Gastrocnemius medialis (tissue), 4 donors: ENCODE results near the gene USP17L25. TPM values are rescaled to one million over a fixed set of nuclear protein-coding genes. Genes with fewer than 3 reads are reported as not detected.
"Not testable (repeated sequence)": the region's sequence is repeated elsewhere in the genome, so short reads cannot be mapped to it uniquely, and the experiment has no call there.

ENCODE experiments used
- ATAC-seq, 2 donors: fragments of 150-250 bp; one replicate each; pipeline ENCODE4 v1.9.1; 2016
- DNase-seq, 2 donors: peaks; one replicate each; pipeline ENCODE4 v3.0.0-alpha.2; 2019
- H3K27ac ChIP-seq, 4 donors: fragments of 200-600 bp; sonication (generic); 1 replicate in 1 of 4; 2 replicates in 3 of 4; pipeline ENCODE4 v1.5.1; 2016 to 2018; ENCODE audit warnings: mild to moderate bottlenecking in 2 of 4, moderate library complexity in 1 of 4
- H3K27me3 ChIP-seq, 3 donors: fragments of 200-600 bp; sonication (generic) in 2 of 3; 1 replicate in 1 of 3; 2 replicates in 2 of 3; pipeline versions ENCODE4 v1.5.1 to v1.6.0; 2016 to 2019; ENCODE audit warnings: mild to moderate bottlenecking in 1 of 3, moderate library complexity in 1 of 3
- H3K36me3 ChIP-seq, 2 donors: fragments of 200-600 bp; sonication (generic) in 1 of 2; one replicate each; pipeline ENCODE4 v1.5.1; 2017 to 2018
- H3K4me1 ChIP-seq, 2 donors: fragments of 200-600 bp; sonication (generic) in 1 of 2; one replicate each; pipeline ENCODE4 v1.5.1; 2016 to 2017; ENCODE audit warnings: mild to moderate bottlenecking in 2 of 2
- H3K4me3 ChIP-seq, 4 donors: fragments of 200-600 bp; sonication (generic) in 3 of 4; 1 replicate in 1 of 4; 2 replicates in 3 of 4; pipeline ENCODE4 v1.5.1; 2016 to 2019; ENCODE audit warnings: mild to moderate bottlenecking in 2 of 4
- H3K9me3 ChIP-seq, 3 donors: fragments of 200-600 bp; sonication (generic) in 2 of 3; 1 replicate in 1 of 3; 2 replicates in 2 of 3; pipeline ENCODE4 v1.5.1; 2016 to 2019
- in situ Hi-C, 4 donors: fragments of 200-750 bp; cut with MboI; loops; one replicate each; pipeline versions ENCODE4 v1.15.0 to v1.8.0; 2017; ENCODE audit warnings: low sequenced_read_pairs in 4 of 4
- intact Hi-C: fragments of 100-400 bp; cut with DNase I; formaldehyde crosslinking; loops from one replicate; pipeline ENCODE4 v1.15.1; 2023; ENCODE audit warnings: low total_unique reads
- total RNA-seq, 4 donors: library from RNA; depleted of rRNA; stranded (reverse); fragments of >200 nt; gene quantifications; one replicate each; pipeline versions ENCODE4 v1.1.0 to v1.2.3, GENCODE V29; 2016

Gene USP17L25
- total RNA-seq, result not detected

DNA sequence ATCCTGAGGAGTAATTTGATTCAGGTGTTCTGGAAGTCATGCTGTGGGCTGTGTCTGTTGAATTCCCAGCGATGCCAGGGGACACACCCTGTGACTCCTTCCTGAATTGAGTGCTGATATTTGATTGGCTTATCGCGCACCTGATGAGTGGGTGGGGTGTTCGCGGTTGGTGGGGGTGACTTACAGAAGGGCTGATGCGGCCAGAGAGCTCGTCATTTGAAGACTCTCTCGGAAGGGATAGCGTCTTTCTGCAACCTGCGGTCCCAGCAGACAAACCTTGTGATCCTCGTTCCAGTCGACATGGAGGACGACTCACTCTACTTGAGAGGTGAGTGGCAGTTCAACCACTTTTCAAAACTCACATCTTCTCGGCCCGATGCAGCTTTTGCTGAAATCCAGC is at the start of gene USP17L25:
USP17L25 (plus strand) TSS at position 301 of the 400 bp plus-strand sequence; CDS start at position 301, 0 bp downstream.
- H3K4me1 ChIP-seq, H3K27me3 ChIP-seq, ATAC-seq, H3K27ac ChIP-seq, in situ Hi-C loops, H3K36me3 ChIP-seq, intact Hi-C loops, H3K4me3 ChIP-seq, H3K9me3 ChIP-seq, DNase-seq: not testable (repeated sequence)

GRCh38 chr4:9324191-9324590 is 5.5 kb upstream of the USP17L25 start:
- DNase-seq, H3K27me3 ChIP-seq, H3K27ac ChIP-seq, H3K9me3 ChIP-seq, H3K4me1 ChIP-seq, in situ Hi-C loops, ATAC-seq, intact Hi-C loops, H3K36me3 ChIP-seq, H3K4me3 ChIP-seq: not testable (repeated sequence)

- H3K27me3 ChIP-seq, ATAC-seq, H3K4me3 ChIP-seq, H3K36me3 ChIP-seq, H3K4me1 ChIP-seq, intact Hi-C loops, DNase-seq, H3K27ac ChIP-seq, H3K9me3 ChIP-seq, in situ Hi-C loops: not testable (repeated sequence)
Observed at GRCh38 chr4:9324865-9325264, 4.8 kb upstream of the USP17L25 start, which contains the start of gene USP17L24. Gene USP17L24 (plus strand): TSS chr4:9325165. CDS start chr4:9325165, 0 bp downstream.

DNA sequence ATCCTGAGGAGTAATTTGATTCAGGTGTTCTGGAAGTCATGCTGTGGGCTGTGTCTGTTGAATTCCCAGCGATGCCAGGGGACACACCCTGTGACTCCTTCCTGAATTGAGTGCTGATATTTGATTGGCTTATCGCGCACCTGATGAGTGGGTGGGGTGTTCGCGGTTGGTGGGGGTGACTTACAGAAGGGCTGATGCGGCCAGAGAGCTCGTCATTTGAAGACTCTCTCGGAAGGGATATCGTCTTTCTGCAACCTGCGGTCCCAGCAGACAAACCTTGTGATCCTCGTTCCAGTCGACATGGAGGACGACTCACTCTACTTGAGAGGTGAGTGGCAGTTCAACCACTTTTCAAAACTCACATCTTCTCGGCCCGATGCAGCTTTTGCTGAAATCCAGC is 4.6 kb downstream of the USP17L25 start, which contains the start of gene USP17L26:
USP17L26 (plus strand) TSS at position 301 of the 400 bp plus-strand sequence; CDS start at position 301, 0 bp downstream.
- H3K27ac ChIP-seq, H3K9me3 ChIP-seq, ATAC-seq, H3K4me1 ChIP-seq, intact Hi-C loops, in situ Hi-C loops, H3K27me3 ChIP-seq, H3K4me3 ChIP-seq, H3K36me3 ChIP-seq, DNase-seq: not testable (repeated sequence)

DNA sequence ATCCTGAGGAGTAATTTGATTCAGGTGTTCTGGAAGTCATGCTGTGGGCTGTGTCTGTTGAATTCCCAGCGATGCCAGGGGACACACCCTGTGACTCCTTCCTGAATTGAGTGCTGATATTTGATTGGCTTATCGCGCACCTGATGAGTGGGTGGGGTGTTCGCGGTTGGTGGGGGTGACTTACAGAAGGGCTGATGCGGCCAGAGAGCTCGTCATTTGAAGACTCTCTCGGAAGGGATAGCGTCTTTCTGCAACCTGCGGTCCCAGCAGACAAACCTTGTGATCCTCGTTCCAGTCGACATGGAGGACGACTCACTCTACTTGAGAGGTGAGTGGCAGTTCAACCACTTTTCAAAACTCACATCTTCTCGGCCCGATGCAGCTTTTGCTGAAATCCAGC is 9.4 kb downstream of the USP17L25 start, which contains the start of gene USP17L5:
USP17L5 (plus strand) TSS at position 301 of the 400 bp plus-strand sequence; CDS start at position 301, 0 bp downstream.
- ATAC-seq, H3K4me3 ChIP-seq, H3K27ac ChIP-seq, intact Hi-C loops, H3K27me3 ChIP-seq, DNase-seq, in situ Hi-C loops, H3K9me3 ChIP-seq, H3K36me3 ChIP-seq, H3K4me1 ChIP-seq: not testable (repeated sequence)

- H3K4me1 ChIP-seq, intact Hi-C loops, H3K27me3 ChIP-seq, H3K4me3 ChIP-seq, ATAC-seq, H3K9me3 ChIP-seq, H3K36me3 ChIP-seq, DNase-seq, H3K27ac ChIP-seq, in situ Hi-C loops: not testable (repeated sequence)
Observed at GRCh38 chr4:9343848-9344247, 14.1 kb downstream of the USP17L25 start, which contains the start of gene USP17L27. Gene USP17L27 (plus strand): TSS chr4:9344148. CDS start chr4:9344148, 0 bp downstream.

DNA sequence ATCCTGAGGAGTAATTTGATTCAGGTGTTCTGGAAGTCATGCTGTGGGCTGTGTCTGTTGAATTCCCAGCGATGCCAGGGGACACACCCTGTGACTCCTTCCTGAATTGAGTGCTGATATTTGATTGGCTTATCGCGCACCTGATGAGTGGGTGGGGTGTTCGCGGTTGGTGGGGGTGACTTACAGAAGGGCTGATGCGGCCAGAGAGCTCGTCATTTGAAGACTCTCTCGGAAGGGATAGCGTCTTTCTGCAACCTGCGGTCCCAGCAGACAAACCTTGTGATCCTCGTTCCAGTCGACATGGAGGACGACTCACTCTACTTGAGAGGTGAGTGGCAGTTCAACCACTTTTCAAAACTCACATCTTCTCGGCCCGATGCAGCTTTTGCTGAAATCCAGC is 18.9 kb downstream of the USP17L25 start, which contains the start of gene USP17L28:
USP17L28 (plus strand) TSS at position 301 of the 400 bp plus-strand sequence; CDS start at position 301, 0 bp downstream.
- H3K27ac ChIP-seq, ATAC-seq, H3K9me3 ChIP-seq, H3K27me3 ChIP-seq, H3K4me3 ChIP-seq, DNase-seq, H3K4me1 ChIP-seq, H3K36me3 ChIP-seq, intact Hi-C loops, in situ Hi-C loops: not testable (repeated sequence)

DNA sequence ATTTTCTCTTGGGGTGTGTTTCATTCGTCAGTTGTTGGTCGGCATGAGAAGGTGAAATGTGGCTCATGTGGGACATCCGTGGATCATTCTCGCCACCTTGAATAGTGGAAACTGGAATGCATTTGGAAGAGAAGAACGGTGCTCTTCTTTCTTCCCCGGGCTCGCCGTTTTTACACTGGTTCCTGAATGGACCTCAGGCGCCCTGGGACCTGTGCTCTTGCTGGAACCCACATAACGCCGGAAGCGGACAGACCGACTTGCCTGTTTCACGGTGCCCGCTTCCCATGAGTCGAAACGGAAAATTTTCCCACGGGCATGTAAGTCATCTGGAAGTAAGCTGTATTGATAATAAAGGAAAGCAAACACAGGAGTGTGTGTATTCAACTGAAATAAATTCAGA is 21.2 kb downstream of the USP17L25 start:
- intact Hi-C loops, DNase-seq, H3K4me1 ChIP-seq, H3K9me3 ChIP-seq, H3K27me3 ChIP-seq, in situ Hi-C loops, ATAC-seq, H3K4me3 ChIP-seq, H3K27ac ChIP-seq, H3K36me3 ChIP-seq: not testable (repeated sequence)

GRCh38 chr4:9353338-9353737 is 23.6 kb downstream of the USP17L25 start, which contains the start of gene USP17L29:
Gene USP17L29 (plus strand): TSS chr4:9353638. CDS start chr4:9353638, 0 bp downstream.
- H3K4me1 ChIP-seq, H3K36me3 ChIP-seq, DNase-seq, H3K27ac ChIP-seq, H3K4me3 ChIP-seq, H3K9me3 ChIP-seq, ATAC-seq, H3K27me3 ChIP-seq, intact Hi-C loops, in situ Hi-C loops: not testable (repeated sequence)

- ATAC-seq, H3K4me3 ChIP-seq, intact Hi-C loops, H3K27ac ChIP-seq, H3K36me3 ChIP-seq, H3K27me3 ChIP-seq, H3K4me1 ChIP-seq, in situ Hi-C loops, DNase-seq, H3K9me3 ChIP-seq: not testable (repeated sequence)
Observed at GRCh38 chr4:9362829-9363228, 33.1 kb downstream of the USP17L25 start, which contains the start of gene USP17L30. Gene USP17L30 (plus strand): TSS chr4:9363129. CDS start chr4:9363129, 0 bp downstream.

DNA sequence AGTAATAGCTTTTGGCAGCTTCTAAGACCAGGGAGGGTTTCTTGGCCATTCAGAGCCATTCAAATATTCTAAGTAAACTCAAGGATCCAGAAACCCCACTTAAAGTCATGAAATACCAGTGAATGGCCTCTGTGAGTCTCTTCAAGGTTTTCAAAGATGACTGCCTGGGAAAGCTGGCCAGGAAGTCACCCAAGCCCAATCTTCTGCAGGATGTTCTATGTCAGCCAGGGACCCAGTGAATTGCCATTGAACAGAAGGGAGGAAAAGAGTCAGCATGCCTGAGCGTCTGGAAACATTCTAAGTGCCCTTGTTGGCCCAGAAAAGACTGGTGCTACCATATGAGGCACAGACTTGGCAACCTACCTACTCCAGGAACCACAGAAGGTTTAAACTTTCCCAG is 50.2 kb downstream of the USP17L25 start:
- ATAC-seq, DNase-seq, H3K27me3 ChIP-seq, intact Hi-C loops, H3K9me3 ChIP-seq, H3K4me3 ChIP-seq, H3K4me1 ChIP-seq, in situ Hi-C loops, H3K27ac ChIP-seq, H3K36me3 ChIP-seq: not testable (repeated sequence)
